ENCODE data around the gene XRN2. TPM values are rescaled to one million over a fixed set of nuclear protein-coding genes. Genes with fewer than 3 reads are reported as not detected.

Gene XRN2
- total and polyA plus RNA-seq, 2 of the 13 experiments (the other 11 are each of a cell fraction or from before 2014, with no cell fraction given): 90.3 to 171 TPM

DNA sequence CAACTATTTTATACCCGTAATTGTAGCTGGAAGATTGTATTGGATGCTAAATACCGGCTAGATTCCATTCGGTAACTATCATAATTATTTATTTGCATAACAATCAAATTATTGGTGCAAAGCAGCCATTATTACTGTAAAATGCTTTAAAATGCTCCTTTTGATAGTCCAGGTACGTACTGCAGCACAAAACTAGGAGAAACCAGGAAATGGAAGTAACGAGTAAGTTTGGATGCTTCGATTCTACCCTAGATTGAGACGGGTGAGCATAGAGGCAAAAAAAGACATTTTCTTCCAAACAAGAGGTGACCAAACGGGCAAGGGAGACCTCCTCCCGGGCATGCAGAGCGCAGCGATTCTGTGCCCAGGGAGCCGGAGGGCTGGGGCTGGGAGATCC lies 469 bp upstream of the XRN2 start (continued):
- TF ChIP-seq, protein P1, sequence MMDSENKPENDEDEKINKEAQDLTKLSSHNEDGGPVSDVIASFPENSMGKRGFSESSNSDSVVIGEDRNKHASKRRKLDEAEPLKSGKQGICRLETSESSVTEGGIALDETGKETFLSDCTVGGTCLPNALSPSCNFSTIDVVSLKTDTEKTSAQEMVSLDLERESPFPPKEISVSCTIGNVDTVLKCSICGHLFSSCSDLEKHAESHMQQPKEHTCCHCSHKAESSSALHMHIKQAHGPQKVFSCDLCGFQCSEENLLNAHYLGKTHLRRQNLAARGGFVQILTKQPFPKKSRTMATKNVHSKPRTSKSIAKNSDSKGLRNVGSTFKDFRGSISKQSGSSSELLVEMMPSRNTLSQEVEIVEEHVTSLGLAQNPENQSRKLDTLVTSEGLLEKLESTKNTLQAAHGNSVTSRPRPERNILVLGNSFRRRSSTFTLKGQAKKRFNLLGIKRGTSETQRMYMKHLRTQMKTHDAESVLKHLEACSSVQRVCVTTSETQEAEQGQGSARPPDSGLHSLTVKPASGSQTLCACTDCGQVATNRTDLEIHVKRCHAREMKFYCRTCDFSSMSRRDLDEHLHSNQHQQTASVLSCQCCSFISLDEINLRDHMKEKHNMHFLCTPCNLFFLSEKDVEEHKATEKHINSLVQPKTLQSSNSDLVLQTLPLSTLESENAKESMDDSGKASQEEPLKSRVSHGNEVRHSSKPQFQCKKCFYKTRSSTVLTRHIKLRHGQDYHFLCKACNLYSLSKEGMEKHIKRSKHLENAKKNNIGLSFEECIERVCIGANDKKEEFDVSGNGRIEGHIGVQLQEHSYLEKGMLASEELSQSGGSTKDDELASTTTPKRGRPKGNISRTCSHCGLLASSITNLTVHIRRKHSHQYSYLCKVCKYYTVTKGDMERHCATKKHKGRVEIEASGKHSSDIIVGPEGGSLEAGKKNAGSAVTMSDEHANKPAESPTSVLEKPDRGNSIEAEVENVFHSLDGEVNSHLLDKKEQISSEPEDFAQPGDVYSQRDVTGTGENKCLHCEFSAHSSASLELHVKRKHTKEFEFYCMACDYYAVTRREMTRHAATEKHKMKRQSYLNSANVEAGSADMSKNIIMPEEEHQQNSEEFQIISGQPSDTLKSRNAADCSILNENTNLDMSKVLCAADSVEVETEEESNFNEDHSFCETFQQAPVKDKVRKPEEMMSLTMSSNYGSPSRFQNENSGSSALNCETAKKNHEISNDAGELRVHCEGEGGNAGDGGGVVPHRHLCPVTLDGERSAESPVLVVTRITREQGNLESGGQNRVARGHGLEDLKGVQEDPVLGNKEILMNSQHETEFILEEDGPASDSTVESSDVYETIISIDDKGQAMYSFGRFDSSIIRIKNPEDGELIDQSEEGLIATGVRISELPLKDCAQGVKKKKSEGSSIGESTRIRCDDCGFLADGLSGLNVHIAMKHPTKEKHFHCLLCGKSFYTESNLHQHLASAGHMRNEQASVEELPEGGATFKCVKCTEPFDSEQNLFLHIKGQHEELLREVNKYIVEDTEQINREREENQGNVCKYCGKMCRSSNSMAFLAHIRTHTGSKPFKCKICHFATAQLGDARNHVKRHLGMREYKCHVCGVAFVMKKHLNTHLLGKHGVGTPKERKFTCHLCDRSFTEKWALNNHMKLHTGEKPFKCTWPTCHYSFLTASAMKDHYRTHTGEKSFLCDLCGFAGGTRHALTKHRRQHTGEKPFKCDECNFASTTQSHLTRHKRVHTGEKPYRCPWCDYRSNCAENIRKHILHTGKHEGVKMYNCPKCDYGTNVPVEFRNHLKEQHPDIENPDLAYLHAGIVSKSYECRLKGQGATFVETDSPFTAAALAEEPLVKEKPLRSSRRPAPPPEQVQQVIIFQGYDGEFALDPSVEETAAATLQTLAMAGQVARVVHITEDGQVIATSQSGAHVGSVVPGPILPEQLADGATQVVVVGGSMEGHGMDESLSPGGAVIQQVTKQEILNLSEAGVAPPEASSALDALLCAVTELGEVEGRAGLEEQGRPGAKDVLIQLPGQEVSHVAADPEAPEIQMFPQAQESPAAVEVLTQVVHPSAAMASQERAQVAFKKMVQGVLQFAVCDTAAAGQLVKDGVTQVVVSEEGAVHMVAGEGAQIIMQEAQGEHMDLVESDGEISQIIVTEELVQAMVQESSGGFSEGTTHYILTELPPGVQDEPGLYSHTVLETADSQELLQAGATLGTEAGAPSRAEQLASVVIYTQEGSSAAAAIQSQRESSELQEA (CRISPR knock-in tag; IDR thresholded peaks at IDR 0.05; ENCODE audit: not compliant biosample characterization): no peak
- TF ChIP-seq NCOA2 (CRISPR knock-in tag; IDR thresholded peaks at IDR 0.05) (no peak), CSRNP2 (CRISPR knock-in tag; conservative IDR thresholded peaks at IDR 0.05; ENCODE audit: low read depth) (no peak), ZBTB7B (CRISPR knock-in tag; IDR thresholded peaks at IDR 0.05) (peak; percentile 68; the same call in 1 of the 2 replicates), SIX4 (CRISPR knock-in tag; IDR thresholded peaks at IDR 0.05) (no peak), SOX13 (IDR thresholded peaks at IDR 0.05) (no peak), SOX13 (CRISPR knock-in tag; conservative IDR thresholded peaks at IDR 0.05 in 1 of 2, IDR thresholded peaks at IDR 0.05 in 1 of 2) (no peak), RAD51 (IDR thresholded peaks at IDR 0.05; ENCODE audit: borderline replicate concordance) (no peak), CERS6 (CRISPR knock-in tag; IDR thresholded peaks at IDR 0.05) (peak; percentile 36), ZC3H13 (CRISPR knock-in tag; IDR thresholded peaks at IDR 0.05) (no peak), ATF7-NPFF (CRISPR knock-in tag; IDR thresholded peaks at IDR 0.05; ENCODE audit: low read depth) (no peak), TEAD3 (CRISPR knock-in tag; optimal IDR thresholded peaks at IDR 0.05; ENCODE audit: borderline replicate concordance) (no peak), NCOA1 (CRISPR knock-in tag; IDR thresholded peaks at IDR 0.05) (peak; percentile 75; the same call in 1 of the 2 replicates), SMAD1 (CRISPR knock-in tag; IDR thresholded peaks at IDR 0.05; ENCODE audit: borderline replicate concordance, low read depth) (no peak), SMARCC2 (IDR thresholded peaks at IDR 0.05) (no peak), ZNF350 (CRISPR knock-in tag; IDR thresholded peaks at IDR 0.05; ENCODE audit: borderline replicate concordance, low read depth) (no peak), ZNF510 (CRISPR knock-in tag; IDR thresholded peaks at IDR 0.05; ENCODE audit: low read depth) (no peak), RBM22 (optimal IDR thresholded peaks at IDR 0.05; ENCODE audit: low read length) (no peak), HDAC1 (CRISPR knock-in tag; IDR thresholded peaks at IDR 0.05) (no peak)
- TF ChIP-seq, protein P2, sequence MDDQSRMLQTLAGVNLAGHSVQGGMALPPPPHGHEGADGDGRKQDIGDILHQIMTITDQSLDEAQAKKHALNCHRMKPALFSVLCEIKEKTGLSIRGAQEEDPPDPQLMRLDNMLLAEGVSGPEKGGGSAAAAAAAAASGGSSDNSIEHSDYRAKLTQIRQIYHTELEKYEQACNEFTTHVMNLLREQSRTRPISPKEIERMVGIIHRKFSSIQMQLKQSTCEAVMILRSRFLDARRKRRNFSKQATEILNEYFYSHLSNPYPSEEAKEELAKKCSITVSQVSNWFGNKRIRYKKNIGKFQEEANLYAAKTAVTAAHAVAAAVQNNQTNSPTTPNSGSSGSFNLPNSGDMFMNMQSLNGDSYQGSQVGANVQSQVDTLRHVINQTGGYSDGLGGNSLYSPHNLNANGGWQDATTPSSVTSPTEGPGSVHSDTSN (CRISPR knock-in tag; IDR thresholded peaks at IDR 0.05; ENCODE audit: borderline replicate concordance): peak; percentile 77; the same call in 1 of the 2 replicates

Data from HepG2 (cell line).